Fibroblast of mammary gland (primary cell): Measurements from ENCODE around the gene SNX9.
A peak's percentile ranks its signal among the peaks of the same experiment; 100 is the strongest.

Experiments used
- DNase-seq: peaks from one replicate; pipeline ENCODE4 v3.0.0-alpha.2; 2010; ENCODE audit warnings: low read depth
- H3K4me3 ChIP-seq: 2 replicates; pipeline ENCODE4 v1.5.1; 2011; ENCODE audit warnings: low read depth, mild to moderate bottlenecking, low read length, moderate library complexity; ENCODE audit not compliant: control insufficient read depth
- CTCF ChIP-seq: conservative IDR thresholded peaks from 2 replicates; pipeline ENCODE4 v1.5.1; 2011; ENCODE audit warnings: low read depth, low read length, inconsistent platforms; ENCODE audit not compliant: control insufficient read depth, insufficient read depth

Gene SNX9

GRCh38 chr6:157983406-157984119 is 160.5 kb downstream of the SNX9 start:
- H3K4me3 ChIP-seq, result peak overlapping the region; percentile 64
- no peak for TF ChIP-seq CTCF
- peak; percentile 35 for DNase-seq

GRCh38 chr6:157984128-157984527 is 161.1 kb downstream of the SNX9 start:
- no peak for TF ChIP-seq CTCF
- H3K4me3 ChIP-seq, result no peak overlapping the region
- DNase-seq, result no peak

- H3K4me3 ChIP-seq, result no peak overlapping the region
- no peak for TF ChIP-seq CTCF
- DNase-seq, result no peak
Measured at GRCh38 chr6:157984686-157985225, 161.7 kb downstream of the SNX9 start.

GRCh38 chr6:157985378-157986155 is 162.5 kb downstream of the SNX9 start:
- H3K4me3 ChIP-seq, result no peak overlapping the region
- DNase-seq, result no peak
- TF ChIP-seq CTCF, result no peak

GRCh38 chr6:157987788-157988699 is 165.0 kb downstream of the SNX9 start:
- no peak overlapping the region for H3K4me3 ChIP-seq
- no peak for TF ChIP-seq CTCF
- no peak for DNase-seq

GRCh38 chr6:157988700-157989063 is 165.6 kb downstream of the SNX9 start:
- H3K4me3 ChIP-seq, result no peak overlapping the region
- no peak for TF ChIP-seq CTCF
- DNase-seq, result no peak
